Pancreas (tissue), 10 donors: ENCODE measurements around the gene ECE1. TPM values are rescaled to one million over a fixed set of nuclear protein-coding genes. Genes with fewer than 3 reads are reported as not detected.

Source experiments
- ATAC-seq, 4 donors: fragments of 200-7000 bp; cut with Tn5 transposase; one replicate each; pipeline versions ENCODE4 v1.8.0 to v1.9.1; 2020; ENCODE audit warnings: mild to moderate bottlenecking in 4 of 4, moderate library complexity in 4 of 4
- DNase-seq, 6 donors: peaks; one replicate each; pipeline ENCODE4 v3.0.0-alpha.2; 2020
- FAIRE-seq: peaks from 2 replicates; lab custom pipeline; 2012; peaks lifted over from hg19 to GRCh38; lab: Jason Lieb, UNC
- H3K27ac ChIP-seq, 4 donors: fragments of 200-600 bp; sonication (generic); 1 replicate in 3 of 4; 2 replicates in 1 of 4; pipeline versions ENCODE4 v1.5.0 to v1.8.0; 2020
- H3K27me3 ChIP-seq, 4 donors: fragments of 200-600 bp; one replicate each; pipeline ENCODE4 v1.8.0; 2021
- H3K36me3 ChIP-seq, 3 donors: fragments of 200-600 bp; sonication (generic) in 1 of 3; one replicate each; pipeline versions ENCODE4 v1.5.0 to v1.8.0; 2020 to 2021
- H3K4me1 ChIP-seq, 3 donors: fragments of 200-600 bp; one replicate each; pipeline ENCODE4 v1.8.0; 2021
- H3K4me3 ChIP-seq, 4 donors: fragments of 200-600 bp; sonication (generic) in 2 of 4; one replicate each; pipeline versions ENCODE4 v1.5.0 to v1.8.0; 2020 to 2021
- H3K9me3 ChIP-seq, 4 donors: fragments of 200-600 bp; one replicate each; pipeline ENCODE4 v1.8.0; 2021
- WGBS, 2 donors: extraction: QIAGEN DNeasy Blood & Tissue Kit; methylation state at CpG; one replicate each; pipeline ENCODE4 v1.1.7; 2013; 5-methylcytosine and 5-hydroxymethylcytosine counted together
- intact Hi-C, 3 donors: fragments of 100-400 bp; cut with DNase I; formaldehyde crosslinking; loops; one replicate each; pipeline versions ENCODE4 v1.11.1 to v1.14.2; 2022
- polyA plus RNA-seq, 2 donors: library from polyadenylated mRNA; stranded (reverse); fragments of 200-250 nt; gene quantifications; one replicate each; pipeline ENCODE4 v1.2.3, GENCODE V29; 2013
- total RNA-seq, 6 donors: library from RNA; stranded (reverse); fragmentation: NEBNext Ultra II Directional in 4 of 6; extraction: Animal tissue kit (Norgen Biotek cat#: 25700) in 4 of 6; gene quantifications; one replicate each; pipeline versions ENCODE4 v1.2.1 to v1.2.4, GENCODE V29; 2021 to 2023
- TF ChIP-seq, protein P1 (sequence below), 4 donors: fragments of 200-600 bp; sonication (generic) in 3 of 4; IDR thresholded peaks; one replicate each; pipeline versions ENCODE4 v1.5.0 to v1.8.0; 2021; ENCODE audit warnings: antibody characterized with exemption in 4 of 4
- donor health status: healthy with polysubstance abuse.
- donor health status: DM: no; HTN: no; CAD: no; lungs with moderate emphysema.
- donor health status: DM: no; HTN: no; CAD: no.
- donor health status: control.
- donor health status: control.
- donor health status: Bipolar disorder and iron deficiency.
- donor health status: DM: yes; HTN: yes; CAD: no.
- donor health status: DM: no; HTN: no; CAD: no.
- donor health status: DM: no; HTN: no; CAD: no.
- donor health status: DM: yes; HTN: yes; CAD: no.

The ECE1 gene
- total and polyA plus RNA-seq, 8 donors: 38.1 to 141 (median 85.8) TPM

DNA sequence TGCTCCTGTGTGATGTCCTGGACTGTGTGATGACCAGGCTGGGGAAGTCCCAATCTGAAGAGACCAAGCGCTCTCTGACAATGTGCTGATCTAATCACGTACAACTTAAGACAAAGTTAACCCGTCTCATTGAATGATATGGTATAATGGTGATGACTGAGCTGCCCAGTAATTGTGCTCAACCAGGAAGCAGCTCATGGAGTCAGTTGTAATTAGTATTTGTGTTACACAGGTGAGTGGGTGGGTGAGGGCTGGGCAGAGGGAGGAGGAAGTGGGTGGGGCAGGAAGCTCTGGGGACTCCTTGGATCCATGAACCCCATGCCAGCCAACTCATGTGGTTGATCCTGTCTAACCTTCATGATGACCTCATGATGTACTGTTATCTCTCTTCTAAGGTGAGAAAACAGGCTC is 8.7 kb upstream of the ECE1 start:
- H3K27ac ChIP-seq: peak overlapping the region in 1 of 4 donors; percentile 12
- TF ChIP-seq, protein P1, sequence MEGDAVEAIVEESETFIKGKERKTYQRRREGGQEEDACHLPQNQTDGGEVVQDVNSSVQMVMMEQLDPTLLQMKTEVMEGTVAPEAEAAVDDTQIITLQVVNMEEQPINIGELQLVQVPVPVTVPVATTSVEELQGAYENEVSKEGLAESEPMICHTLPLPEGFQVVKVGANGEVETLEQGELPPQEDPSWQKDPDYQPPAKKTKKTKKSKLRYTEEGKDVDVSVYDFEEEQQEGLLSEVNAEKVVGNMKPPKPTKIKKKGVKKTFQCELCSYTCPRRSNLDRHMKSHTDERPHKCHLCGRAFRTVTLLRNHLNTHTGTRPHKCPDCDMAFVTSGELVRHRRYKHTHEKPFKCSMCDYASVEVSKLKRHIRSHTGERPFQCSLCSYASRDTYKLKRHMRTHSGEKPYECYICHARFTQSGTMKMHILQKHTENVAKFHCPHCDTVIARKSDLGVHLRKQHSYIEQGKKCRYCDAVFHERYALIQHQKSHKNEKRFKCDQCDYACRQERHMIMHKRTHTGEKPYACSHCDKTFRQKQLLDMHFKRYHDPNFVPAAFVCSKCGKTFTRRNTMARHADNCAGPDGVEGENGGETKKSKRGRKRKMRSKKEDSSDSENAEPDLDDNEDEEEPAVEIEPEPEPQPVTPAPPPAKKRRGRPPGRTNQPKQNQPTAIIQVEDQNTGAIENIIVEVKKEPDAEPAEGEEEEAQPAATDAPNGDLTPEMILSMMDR (IDR thresholded peaks at IDR 0.05): no peak
- H3K4me3 ChIP-seq: no peak overlapping the region
- H3K36me3 ChIP-seq: no peaks in the 10 kb centered on the region
- no peak for ATAC-seq
- no peak for FAIRE-seq
- H3K9me3 ChIP-seq: no peaks in the 10 kb centered on the region
- DNase-seq: no peak
- 72 to 78% methylated on average over 3 of the region's 3 CpGs for WGBS, 2 donors
- H3K27me3 ChIP-seq: no peaks in the 10 kb centered on the region
- peaks cover 20 to 37% (median 21%) of the 10 kb centered on the region in 3 donors for H3K4me1 ChIP-seq
- intact Hi-C loops: no loop called here

DNA sequence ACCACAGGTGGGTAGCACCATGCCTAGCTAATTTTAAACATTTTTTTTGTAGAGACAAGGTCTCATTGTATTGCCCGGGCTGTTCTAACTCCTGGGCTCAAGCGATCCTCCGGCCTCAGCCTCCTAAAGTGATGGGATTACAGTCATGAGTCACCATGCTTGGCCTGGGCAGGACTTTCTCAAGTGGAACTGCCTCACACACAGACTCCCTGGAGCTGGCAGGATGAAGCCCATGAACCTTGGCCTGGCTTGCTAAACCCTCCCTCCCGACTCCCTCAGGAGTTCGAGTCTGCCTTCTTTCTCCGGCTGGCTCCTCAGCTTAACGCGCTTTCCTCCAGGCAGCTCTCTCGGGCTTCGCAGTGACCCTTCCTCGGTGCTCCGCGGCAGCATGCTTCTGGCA is 7.7 kb upstream of the ECE1 start:
- Histone ChIP-seq H3K4me1 (peaks cover 12 to 34% (median 16%) of the 10 kb centered on the region in 3 donors), H3K36me3 (no peaks in the 10 kb centered on the region), H3K4me3 (no peak overlapping the region), H3K9me3 (no peaks in the 10 kb centered on the region), H3K27me3 (no peaks in the 10 kb centered on the region), H3K27ac (no peak overlapping the region)
- FAIRE-seq (no peak), DNase-seq (peak in 2 of 6 donors; percentile 23 to 29), ATAC-seq (peak in 1 of 4 donors; percentile 5)
- WGBS, 2 donors: 81 to 86% methylated on average over 13 of the region's 13 CpGs
- intact Hi-C loops: no loop called here
- TF ChIP-seq, protein P1 (IDR thresholded peaks at IDR 0.05): no peak

DNA sequence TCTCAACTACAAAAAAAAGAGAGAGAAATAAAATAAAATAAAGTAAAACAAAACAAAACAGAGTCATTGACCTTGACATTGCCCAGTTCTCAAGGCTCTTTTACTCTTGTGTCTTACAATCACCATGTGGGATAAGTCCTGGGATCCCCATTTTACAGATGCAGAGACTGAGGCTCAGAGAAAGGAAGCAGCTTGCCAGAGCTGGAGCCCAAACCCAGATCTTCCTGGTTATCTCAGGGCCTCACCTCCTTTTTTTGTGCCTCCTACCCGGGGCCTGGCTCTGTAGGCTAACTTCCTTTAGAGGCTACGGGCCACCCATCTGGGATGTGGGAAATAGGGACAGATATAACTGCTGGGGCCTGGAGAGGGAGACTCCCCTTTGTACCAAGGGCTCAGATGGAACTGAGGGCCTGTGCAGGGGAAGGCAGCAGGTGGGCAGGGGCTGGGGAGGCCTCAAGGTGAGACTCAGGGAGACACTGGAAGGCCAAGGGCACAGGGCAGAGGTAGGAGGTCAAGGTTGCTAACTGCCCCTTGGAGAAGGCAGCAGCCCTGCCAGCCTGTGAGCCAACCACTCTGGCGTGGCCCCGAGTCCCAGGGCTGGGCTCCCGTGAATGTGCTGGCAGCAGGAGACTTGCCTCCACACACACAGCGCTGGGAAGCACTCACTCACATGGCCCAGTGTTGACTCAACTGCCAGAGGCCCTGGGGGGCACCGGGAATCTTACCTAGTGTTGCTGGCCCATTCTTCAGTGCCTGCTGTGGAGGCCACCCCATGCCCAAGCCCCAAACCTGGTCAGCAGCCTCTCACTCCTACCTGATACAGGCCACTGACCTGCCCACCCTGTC is 6.5 kb upstream of the ECE1 start:
- DNase-seq (peak in 2 of 6 donors; percentile 24 to 66), FAIRE-seq (no peak), ATAC-seq (peak; percentile 21 to 48 (median 41))
- WGBS, 2 donors: 41 to 58% methylated on average over 7 of the region's 7 CpGs
- Histone ChIP-seq H3K27ac (peak overlapping the region in 1 of 4 donors; percentile 33), H3K27me3 (no peaks in the 10 kb centered on the region), H3K4me3 (no peak overlapping the region), H3K9me3 (no peaks in the 10 kb centered on the region), H3K36me3 (no peaks in the 10 kb centered on the region), H3K4me1 (peaks cover 10 to 27% (median 16%) of the 10 kb centered on the region in 3 donors)
- TF ChIP-seq, protein P1 (IDR thresholded peaks at IDR 0.05): no peak
- intact Hi-C loops: no loop called here

DNA sequence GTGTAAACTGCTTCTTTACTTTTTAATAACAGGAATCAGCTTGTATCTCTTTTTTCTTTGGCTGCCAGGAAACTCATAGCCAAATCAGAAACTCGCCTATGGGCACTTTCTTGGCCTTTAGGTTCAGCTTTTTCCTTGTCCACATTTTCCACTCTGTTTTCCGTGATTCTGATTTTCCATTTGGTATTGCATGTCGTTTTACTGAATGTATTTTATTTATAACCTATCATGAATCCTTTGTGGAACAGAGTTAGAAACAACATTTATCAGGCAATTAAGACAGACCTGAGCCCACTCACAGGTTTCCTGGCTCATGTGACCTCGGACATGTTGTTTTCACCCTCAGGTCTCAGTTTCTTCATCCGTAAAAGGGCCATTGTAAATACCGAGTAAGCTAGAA is 5.3 kb upstream of the ECE1 start:
- DNase-seq (no peak), ATAC-seq (no peak), FAIRE-seq (no peak)
- intact Hi-C loops: no loop called here
- Histone ChIP-seq H3K9me3 (no peaks in the 10 kb centered on the region), H3K4me3 (no peak overlapping the region), H3K36me3 (no peaks in the 10 kb centered on the region), H3K4me1 (peaks cover 10 to 32% (median 16%) of the 10 kb centered on the region in 3 donors), H3K27ac (peak overlapping the region in 2 of 4 donors; percentile 33 to 44), H3K27me3 (no peaks in the 10 kb centered on the region)
- 51 to 55% methylated on average over 6 of the region's 6 CpGs for WGBS, 2 donors
- TF ChIP-seq, protein P1 (IDR thresholded peaks at IDR 0.05): no peak

DNA sequence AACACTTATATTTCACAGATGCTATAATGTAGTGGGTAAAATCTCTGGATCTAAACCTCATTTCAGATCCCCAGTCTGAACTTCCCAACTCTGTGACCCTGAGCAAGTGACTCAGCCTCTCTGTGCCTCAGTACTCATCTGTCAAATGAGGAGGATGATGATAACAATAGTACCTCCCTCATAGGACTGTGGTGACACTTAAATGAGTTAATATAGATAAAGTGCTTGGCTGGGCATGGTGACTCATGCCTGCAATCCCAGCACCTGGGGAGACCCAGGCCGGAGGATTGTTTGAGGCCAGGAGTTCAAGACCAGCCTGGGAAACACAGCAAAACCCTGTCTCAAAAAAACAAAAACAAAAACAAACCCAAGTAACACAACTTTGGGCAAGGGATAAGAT is 4.7 kb upstream of the ECE1 start:
- 67 to 69% methylated on average over 1 of the region's 1 CpG for WGBS, 2 donors
- intact Hi-C loops: no loop called here
- DNase-seq (no peak), ATAC-seq (peak in 2 of 4 donors; percentile 3 to 22), FAIRE-seq (no peak)
- H3K36me3 ChIP-seq: no peaks in the 10 kb centered on the region
- peaks cover 10 to 33% (median 16%) of the 10 kb centered on the region in 3 donors for H3K4me1 ChIP-seq
- no peaks in the 10 kb centered on the region for H3K9me3 ChIP-seq
- TF ChIP-seq, protein P1 (IDR thresholded peaks at IDR 0.05): no peak
- peak overlapping the region in 2 of 4 donors; percentile 33 to 44 for H3K27ac ChIP-seq
- no peaks in the 10 kb centered on the region for H3K27me3 ChIP-seq
- H3K4me3 ChIP-seq: no peak overlapping the region
